ENCODE measurements around the gene SORBS1. TPM values are rescaled to one million over a fixed set of nuclear protein-coding genes. Genes with fewer than 3 reads are reported as not detected.

SORBS1 gene
- total RNA-seq, 2 donors from 2014 or later: 16.7 to 17.9 TPM

- H3K4me1 Mint-ChIP-seq: peaks cover 32% of the 10 kb centered on the region
- WGBS, 2 experiments (ENCODE audit: insufficient coverage in 1 of 2, insufficient read length in 1 of 2): 39 to 47% methylated on average over 4 of the region's 4 CpGs
- peaks cover 28% of the 10 kb centered on the region for H3K4me1 ChIP-seq (ENCODE audit: control insufficient read depth, insufficient read depth, low read length)
- no peak overlapping the region for H3K27ac ChIP-seq (ENCODE audit: low read depth, low read length)
- H3K4me3 ChIP-seq (ENCODE audit: low read length): peak overlapping the region; percentile 52
- no peak for TF ChIP-seq CTCF (conservative IDR thresholded peaks at IDR 0.05)
- H3K27me3 ChIP-seq (ENCODE audit: control insufficient read depth, insufficient read depth, low read length, poor library complexity, severe bottlenecking): no peaks in the 10 kb centered on the region
- DNase-seq: no peak
- no peaks in the 10 kb centered on the region for H3K36me3 ChIP-seq (ENCODE audit: control insufficient read depth, insufficient read depth, low read length)
- H3K9me3 Mint-ChIP-seq: no peaks in the 10 kb centered on the region
- no peak overlapping the region for H3K9ac ChIP-seq (ENCODE audit: extremely low read depth, low read length, poor library complexity, severe bottlenecking)
- H3K4me3 Mint-ChIP-seq: no peak overlapping the region
- peaks cover 6% of the 10 kb centered on the region for H3K27me3 Mint-ChIP-seq (ENCODE audit: insufficient read depth)
- H3K36me3 Mint-ChIP-seq (ENCODE audit: low read depth): no peaks in the 10 kb centered on the region
- H3K9me3 ChIP-seq (ENCODE audit: control insufficient read depth, low read length): no peaks in the 10 kb centered on the region
- no peak overlapping the region for H3K27ac Mint-ChIP-seq
Observed at GRCh38 chr10:95304463-95304862, 256.7 kb downstream of the SORBS1 start.

- Histone ChIP-seq H3K4me1 (ENCODE audit: control insufficient read depth, insufficient read depth, low read length) (peaks cover 28% of the 10 kb centered on the region), H3K27ac (ENCODE audit: low read depth, low read length) (no peak overlapping the region), H3K36me3 (ENCODE audit: control insufficient read depth, insufficient read depth, low read length) (no peaks in the 10 kb centered on the region), H3K27me3 (ENCODE audit: control insufficient read depth, insufficient read depth, low read length, poor library complexity, severe bottlenecking) (no peaks in the 10 kb centered on the region), H3K9me3 (ENCODE audit: control insufficient read depth, low read length) (no peaks in the 10 kb centered on the region), H3K4me3 (ENCODE audit: low read length) (no peak overlapping the region), H3K9ac (ENCODE audit: extremely low read depth, low read length, poor library complexity, severe bottlenecking) (no peak overlapping the region)
- DNase-seq: no peak
- no peaks in the 10 kb centered on the region for H3K36me3 Mint-ChIP-seq (ENCODE audit: low read depth)
- H3K27ac Mint-ChIP-seq: no peak overlapping the region
- 91 to 100% methylated on average over 1 of the region's 1 CpG for WGBS, 2 experiments (ENCODE audit: insufficient coverage in 1 of 2, insufficient read length in 1 of 2)
- TF ChIP-seq CTCF (conservative IDR thresholded peaks at IDR 0.05): no peak
- H3K4me1 Mint-ChIP-seq: peaks cover 28% of the 10 kb centered on the region
- peaks cover 8% of the 10 kb centered on the region for H3K27me3 Mint-ChIP-seq (ENCODE audit: insufficient read depth)
- H3K9me3 Mint-ChIP-seq: no peaks in the 10 kb centered on the region
- no peak overlapping the region for H3K4me3 Mint-ChIP-seq
Observed at GRCh38 chr10:95303950-95304349, 257.2 kb downstream of the SORBS1 start.

GRCh38 chr10:95303535-95303934, 257.6 kb downstream of the SORBS1 start:
- Mint-ChIP-seq H3K9me3 (no peaks in the 10 kb centered on the region), H3K36me3 (ENCODE audit: low read depth) (no peaks in the 10 kb centered on the region), H3K27me3 (ENCODE audit: insufficient read depth) (peaks cover 9% of the 10 kb centered on the region), H3K4me3 (no peak overlapping the region), H3K27ac (no peak overlapping the region), H3K4me1 (peaks cover 23% of the 10 kb centered on the region)
- WGBS, 2 experiments (ENCODE audit: insufficient coverage in 1 of 2, insufficient read length in 1 of 2): 88 to 95% methylated on average over 7 to 8 of the region's 8 CpGs
- Histone ChIP-seq H3K9ac (ENCODE audit: extremely low read depth, low read length, poor library complexity, severe bottlenecking) (no peak overlapping the region), H3K36me3 (ENCODE audit: control insufficient read depth, insufficient read depth, low read length) (no peaks in the 10 kb centered on the region), H3K27ac (ENCODE audit: low read depth, low read length) (no peak overlapping the region), H3K4me1 (ENCODE audit: control insufficient read depth, insufficient read depth, low read length) (peaks cover 26% of the 10 kb centered on the region), H3K27me3 (ENCODE audit: control insufficient read depth, insufficient read depth, low read length, poor library complexity, severe bottlenecking) (no peaks in the 10 kb centered on the region), H3K4me3 (ENCODE audit: low read length) (no peak overlapping the region), H3K9me3 (ENCODE audit: control insufficient read depth, low read length) (no peaks in the 10 kb centered on the region)
- no peak for TF ChIP-seq CTCF (conservative IDR thresholded peaks at IDR 0.05)
- DNase-seq: no peak

Data from endodermal cell (in vitro differentiated cells).